Activated CD8-positive, alpha-beta T cell treated with anti-CD3 and anti-CD28 coated beads for 36 hours (primary cell): Measurements from ENCODE around the gene SELP. TPM values are rescaled to one million over a fixed set of nuclear protein-coding genes. Genes with fewer than 3 reads are reported as not detected.
"Not testable (repeated sequence)": the region's sequence is repeated elsewhere in the genome, so short reads cannot be mapped to it uniquely, and the experiment has no call there.

Source experiments
- ATAC-seq: fragments of 200-7000 bp; cut with Tn5 transposase; one replicate; pipeline ENCODE4 v1.10.0; 2021; ENCODE audit warnings: mild to moderate bottlenecking, moderate library complexity
- CTCF ChIA-PET: fragments of 350-600 bp; sonication (Branson Sonifier 250); formaldehyde crosslinking; loops from one replicate; lab custom pipeline; 2021; ENCODE audit warnings: antibody characterized with exemption; lab: Charles Lee
- POLR2A ChIA-PET: fragments of 350-600 bp; sonication (Branson Sonifier 250); formaldehyde crosslinking; loops from one replicate; lab custom pipeline; 2021; ENCODE audit warnings: antibody characterized with exemption; lab: Charles Lee
- DNase-seq: peaks from one replicate; pipeline ENCODE4 v3.0.0-alpha.2; 2020
- H3K27ac Mint-ChIP-seq: one replicate; pipeline ENCODE4 v1.8.0; 2021; ENCODE audit warnings: mild to moderate bottlenecking, mixed read lengths
- H3K27me3 Mint-ChIP-seq: one replicate; pipeline ENCODE4 v1.8.0; 2021; ENCODE audit warnings: mixed read lengths
- H3K36me3 Mint-ChIP-seq: one replicate; pipeline ENCODE4 v1.8.0; 2021; ENCODE audit warnings: low read depth, mixed read lengths
- H3K4me1 Mint-ChIP-seq: one replicate; pipeline ENCODE4 v1.8.0; 2021; ENCODE audit warnings: low read depth, mixed read lengths
- H3K4me3 Mint-ChIP-seq: one replicate; pipeline ENCODE4 v1.8.0; 2021; ENCODE audit warnings: mild to moderate bottlenecking, moderate library complexity, mixed read lengths
- H3K9me3 Mint-ChIP-seq: one replicate; pipeline ENCODE4 v1.8.0; 2021; ENCODE audit warnings: mixed read lengths
- intact Hi-C: fragments of 100-400 bp; cut with micrococcal nuclease; formaldehyde crosslinking; loops from one replicate; pipeline ENCODE4 v1.10.0; 2022
- total RNA-seq, 2 experiments: library from RNA; stranded (reverse); gene quantifications; one replicate each; pipeline ENCODE4 v1.2.3, GENCODE V29; 2021
- TF ChIP-seq, protein P1 (sequence below): fragments of 200-600 bp; IDR thresholded peaks from one replicate; pipeline ENCODE4 v1.8.0; 2022; ENCODE audit warnings: antibody characterized with exemption, mild to moderate bottlenecking

The SELP gene
- total RNA-seq, 2 experiments from 2014 or later, result 0.50 to 0.81 TPM

DNA sequence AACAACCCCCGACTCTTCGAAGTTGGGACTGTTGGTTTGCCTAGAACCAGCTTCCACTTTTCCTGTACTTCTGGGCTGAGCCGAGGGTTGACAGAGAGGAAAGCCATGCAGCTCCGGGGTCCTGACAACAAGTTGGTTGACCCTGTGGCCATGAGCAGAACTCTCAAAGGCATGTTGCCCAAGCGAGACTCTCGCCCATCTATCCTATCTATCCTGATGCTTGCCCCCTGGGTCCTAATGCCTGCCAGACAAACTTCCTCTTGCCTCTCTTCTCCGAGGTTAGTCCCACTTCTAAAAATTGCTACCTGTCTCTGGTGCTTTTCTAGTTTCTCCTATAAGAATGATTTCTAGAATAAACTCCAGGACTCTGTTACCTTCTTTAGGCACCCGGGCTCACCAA, 32.8 kb upstream of the SELP start:
- CTCF ChIA-PET, H3K27me3 Mint-ChIP-seq, intact Hi-C loops, DNase-seq, ATAC-seq: not testable (repeated sequence)
- Mint-ChIP-seq H3K27ac (peak overlapping the region; percentile 87), H3K4me3 (peak overlapping the region; percentile 75), H3K9me3 (peaks cover 34% of the 10 kb centered on the region), H3K4me1 (peaks cover 62% of the 10 kb centered on the region), H3K36me3 (peaks cover 43% of the 10 kb centered on the region)
- POLR2A ChIA-PET, result interaction anchor here (0.7 to 0.8 kb wide), 2 partner anchors 13 to 14 kb away, joined by 3 read pairs; no protein-coding TSS in a partner anchor

DNA sequence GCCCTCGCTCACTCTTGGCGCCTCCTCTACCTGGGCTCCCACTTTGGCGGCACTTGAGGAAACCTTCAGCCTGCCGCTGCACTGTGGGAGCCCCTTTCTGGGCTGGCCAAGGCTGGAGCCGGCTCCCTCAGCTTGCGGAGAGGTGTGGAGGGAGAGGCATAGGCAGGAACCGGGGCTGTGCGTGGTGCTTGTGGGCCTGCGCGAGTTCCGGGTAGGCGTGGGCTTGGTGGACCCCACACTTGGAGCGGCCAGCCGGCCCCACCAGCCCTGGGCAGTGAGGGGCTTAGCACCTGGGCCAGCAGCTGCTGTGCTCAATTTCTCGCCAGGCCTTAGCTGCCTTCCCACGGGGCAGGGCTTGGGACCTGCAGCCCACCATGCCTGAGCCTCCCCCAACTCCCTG, 31.1 kb upstream of the SELP start:
- POLR2A ChIA-PET, intact Hi-C loops: not testable (repeated sequence)
- CTCF ChIA-PET, result interaction anchor here (3.5 kb wide), 1 partner anchor 59 kb away, joined by 12 read pairs; no protein-coding TSS in a partner anchor

DNA sequence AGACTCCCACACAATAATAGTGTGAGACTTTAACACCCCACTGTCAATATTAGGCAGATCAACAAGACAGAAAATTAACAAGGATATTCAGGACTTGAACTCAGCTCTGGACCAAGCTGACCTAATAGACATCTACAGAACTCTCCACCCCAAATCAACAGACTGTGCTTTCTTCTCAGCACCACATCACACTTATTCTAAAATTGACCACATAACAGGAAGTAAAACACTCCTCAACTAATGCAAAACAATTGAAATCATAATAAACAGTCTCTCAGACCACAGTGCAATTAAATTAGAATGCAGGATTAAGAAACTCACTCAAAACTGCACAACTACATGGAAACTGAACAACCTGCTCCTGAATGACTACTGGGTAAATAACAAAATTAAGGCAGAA, 28.9 kb upstream of the SELP start:
- peaks cover 60% of the 10 kb centered on the region for H3K4me1 Mint-ChIP-seq
- ChIA-PET POLR2A (interaction anchor here (0.9 kb wide), 1 partner anchor 49 kb away, joined by 3 read pairs; no protein-coding TSS in a partner anchor), CTCF (interaction anchor here (1.2 to 3.5 kb wide), 2 partner anchors 10 to 57 kb away, joined by 3 to 12 read pairs; no protein-coding TSS in a partner anchor)
- peaks cover 28% of the 10 kb centered on the region for H3K36me3 Mint-ChIP-seq
- peak overlapping the region; percentile 19 for H3K27ac Mint-ChIP-seq
- DNase-seq, intact Hi-C loops, H3K27me3 Mint-ChIP-seq, H3K4me3 Mint-ChIP-seq, ATAC-seq: not testable (repeated sequence)
- H3K9me3 Mint-ChIP-seq, result peaks cover 39% of the 10 kb centered on the region

More for the DNA sequence above, 31.1 kb upstream of the SELP start:
- not testable (repeated sequence) for H3K27ac Mint-ChIP-seq, H3K4me3 Mint-ChIP-seq, H3K27me3 Mint-ChIP-seq, DNase-seq, ATAC-seq
- peaks cover 59% of the 10 kb centered on the region for H3K4me1 Mint-ChIP-seq
- peaks cover 33% of the 10 kb centered on the region for H3K36me3 Mint-ChIP-seq
- peaks cover 40% of the 10 kb centered on the region for H3K9me3 Mint-ChIP-seq

DNA sequence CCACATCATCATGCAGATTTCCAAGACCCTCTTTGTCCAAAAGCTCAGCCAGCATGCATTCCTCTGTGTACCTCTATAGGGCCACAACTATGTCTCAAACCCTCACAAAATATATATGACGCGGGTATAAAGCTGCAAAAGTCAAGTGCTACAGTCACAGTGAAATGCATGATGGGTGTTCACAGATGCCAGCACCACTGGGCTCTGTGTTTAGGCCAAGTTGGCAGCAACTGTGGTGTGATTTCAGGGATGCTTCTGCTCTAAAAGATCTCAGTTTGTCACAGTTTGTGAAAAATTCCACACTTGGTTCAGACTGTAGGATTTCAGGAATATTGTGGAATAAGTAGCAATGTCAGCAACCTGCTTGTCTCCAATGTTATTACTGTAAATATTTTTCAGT, 23.9 kb upstream of the SELP start:
- no peak overlapping the region for H3K4me3 Mint-ChIP-seq
- no peaks in the 10 kb centered on the region for H3K27me3 Mint-ChIP-seq
- peaks cover 7% of the 10 kb centered on the region for H3K36me3 Mint-ChIP-seq
- ATAC-seq (no peak), DNase-seq (no peak)
- ChIA-PET POLR2A (no interaction called here), CTCF (no interaction called here)
- H3K4me1 Mint-ChIP-seq, result peaks cover 50% of the 10 kb centered on the region
- H3K9me3 Mint-ChIP-seq, result peaks cover 21% of the 10 kb centered on the region
- TF ChIP-seq, protein P1, sequence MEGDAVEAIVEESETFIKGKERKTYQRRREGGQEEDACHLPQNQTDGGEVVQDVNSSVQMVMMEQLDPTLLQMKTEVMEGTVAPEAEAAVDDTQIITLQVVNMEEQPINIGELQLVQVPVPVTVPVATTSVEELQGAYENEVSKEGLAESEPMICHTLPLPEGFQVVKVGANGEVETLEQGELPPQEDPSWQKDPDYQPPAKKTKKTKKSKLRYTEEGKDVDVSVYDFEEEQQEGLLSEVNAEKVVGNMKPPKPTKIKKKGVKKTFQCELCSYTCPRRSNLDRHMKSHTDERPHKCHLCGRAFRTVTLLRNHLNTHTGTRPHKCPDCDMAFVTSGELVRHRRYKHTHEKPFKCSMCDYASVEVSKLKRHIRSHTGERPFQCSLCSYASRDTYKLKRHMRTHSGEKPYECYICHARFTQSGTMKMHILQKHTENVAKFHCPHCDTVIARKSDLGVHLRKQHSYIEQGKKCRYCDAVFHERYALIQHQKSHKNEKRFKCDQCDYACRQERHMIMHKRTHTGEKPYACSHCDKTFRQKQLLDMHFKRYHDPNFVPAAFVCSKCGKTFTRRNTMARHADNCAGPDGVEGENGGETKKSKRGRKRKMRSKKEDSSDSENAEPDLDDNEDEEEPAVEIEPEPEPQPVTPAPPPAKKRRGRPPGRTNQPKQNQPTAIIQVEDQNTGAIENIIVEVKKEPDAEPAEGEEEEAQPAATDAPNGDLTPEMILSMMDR, result no peak
- intact Hi-C loops, result no loop called here
- H3K27ac Mint-ChIP-seq, result no peak overlapping the region

DNA sequence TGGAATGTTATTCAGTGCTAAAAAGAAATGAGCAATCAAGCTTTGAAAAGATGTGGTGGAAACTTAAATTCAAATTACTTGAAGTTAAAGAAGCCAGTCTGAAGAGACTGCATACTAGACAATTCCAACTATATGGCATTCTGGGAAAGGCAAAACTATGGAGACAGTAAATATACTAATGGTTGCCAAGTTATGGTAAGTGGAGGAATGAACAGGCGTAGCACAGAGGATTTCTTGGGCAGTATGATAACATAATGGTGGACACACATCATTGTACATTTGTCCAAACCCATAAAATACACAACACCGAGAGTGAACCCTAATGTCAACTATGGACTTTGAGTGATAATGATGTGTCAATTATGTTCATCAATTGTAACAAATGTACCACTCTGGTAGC, 21.1 kb upstream of the SELP start:
- ChIA-PET CTCF (interaction anchor here (1.9 kb wide), 1 partner anchor 45 kb away, joined by 4 read pairs; no protein-coding TSS in a partner anchor), POLR2A (interaction anchor here (1.0 kb wide), 1 partner anchor 57 kb away, joined by 3 read pairs; no protein-coding TSS in a partner anchor)
- Mint-ChIP-seq H3K36me3 (peaks cover 6% of the 10 kb centered on the region), H3K4me1 (peaks cover 46% of the 10 kb centered on the region), H3K27ac (no peak overlapping the region), H3K27me3 (no peaks in the 10 kb centered on the region), H3K9me3 (peaks cover 10% of the 10 kb centered on the region), H3K4me3 (no peak overlapping the region)
- TF ChIP-seq, protein P1, result no peak
- intact Hi-C loops, result no loop called here
- ATAC-seq, result no peak
- no peak for DNase-seq

DNA sequence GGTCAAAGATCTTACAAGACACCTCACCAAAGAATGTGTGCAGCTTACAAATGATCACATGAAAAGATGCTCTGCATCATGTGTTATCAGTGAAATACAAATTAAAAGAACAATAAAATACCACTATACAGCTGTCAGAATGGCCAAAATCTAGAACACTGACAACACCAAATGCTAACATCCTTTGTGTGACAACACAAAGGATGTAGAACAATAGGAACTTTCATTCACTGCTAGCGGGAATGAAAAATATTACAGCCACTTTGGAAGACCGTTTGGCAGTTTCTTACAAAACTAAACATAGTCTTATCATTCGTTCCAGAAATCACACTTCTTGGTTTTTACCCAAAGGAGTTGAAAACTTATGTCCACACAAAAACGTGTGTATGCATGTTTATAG, 20.6 kb upstream of the SELP start:
- POLR2A ChIA-PET, result interaction anchor here (1.0 kb wide), 1 partner anchor 58 kb away, joined by 3 read pairs; no protein-coding TSS in a partner anchor
- peaks cover 42% of the 10 kb centered on the region for H3K4me1 Mint-ChIP-seq
- H3K36me3 Mint-ChIP-seq, result peaks cover 6% of the 10 kb centered on the region

More for the DNA sequence above, 20.6 kb upstream of the SELP start:
- no peaks in the 10 kb centered on the region for H3K27me3 Mint-ChIP-seq
- TF ChIP-seq, protein P1, result no peak
- ATAC-seq, result no peak
- no peak for DNase-seq
- peaks cover 10% of the 10 kb centered on the region for H3K9me3 Mint-ChIP-seq
- intact Hi-C loops, result no loop called here
- no peak overlapping the region for H3K4me3 Mint-ChIP-seq
- CTCF ChIA-PET, result interaction anchor here (1.0 to 1.9 kb wide), 3 partner anchors 46 to 62 kb away, joined by 3 to 4 read pairs (median 3); no protein-coding TSS in a partner anchor
- no peak overlapping the region for H3K27ac Mint-ChIP-seq
